Measurements from ENCODE around the gene GPR17.

The GPR17 gene

GRCh38 chr2:127634066-127634617 lies 11.8 kb upstream of the GPR17 start:
- DNase-seq (ENCODE audit: low spot score), result no peak
- no peak for TF ChIP-seq CTCF (IDR thresholded peaks at IDR 0.05; ENCODE audit: extremely low read depth, insufficient read depth, missing control alignments)
- in situ Hi-C loops (cut with MboI; ENCODE audit: low pct_unique_long_range_greater_than_20kb, low sequenced_read_pairs, unreplicated experiment), result no loop called here

- in situ Hi-C loops (cut with MboI; ENCODE audit: low pct_unique_long_range_greater_than_20kb, low sequenced_read_pairs, unreplicated experiment), result no loop called here
- TF ChIP-seq CTCF (IDR thresholded peaks at IDR 0.05; ENCODE audit: extremely low read depth, insufficient read depth, missing control alignments), result no peak
- DNase-seq (ENCODE audit: low spot score), result no peak
These were observed 11.2 kb upstream of the GPR17 start for GRCh38 chr2:127634626-127635379.

GRCh38 chr2:127635380-127636237 lies 10.3 kb upstream of the GPR17 start:
- DNase-seq (ENCODE audit: low spot score), result no peak
- in situ Hi-C loops (cut with MboI; ENCODE audit: low pct_unique_long_range_greater_than_20kb, low sequenced_read_pairs, unreplicated experiment), result no loop called here
- peak; percentile 25 for TF ChIP-seq CTCF (IDR thresholded peaks at IDR 0.05; ENCODE audit: extremely low read depth, insufficient read depth, missing control alignments)

GRCh38 chr2:127636248-127637235 lies 9.4 kb upstream of the GPR17 start:
- no peak for DNase-seq (ENCODE audit: low spot score)
- in situ Hi-C loops (cut with MboI; ENCODE audit: low pct_unique_long_range_greater_than_20kb, low sequenced_read_pairs, unreplicated experiment), result no loop called here
- no peak for TF ChIP-seq CTCF (IDR thresholded peaks at IDR 0.05; ENCODE audit: extremely low read depth, insufficient read depth, missing control alignments)

- in situ Hi-C loops (cut with MboI; ENCODE audit: low pct_unique_long_range_greater_than_20kb, low sequenced_read_pairs, unreplicated experiment), result no loop called here
- no peak for TF ChIP-seq CTCF (IDR thresholded peaks at IDR 0.05; ENCODE audit: extremely low read depth, insufficient read depth, missing control alignments)
These were observed 8.7 kb upstream of the GPR17 start for GRCh38 chr2:127637236-127637630.

More at GRCh38 chr2:127637236-127637630, 8.7 kb upstream of the GPR17 start:
- no peak for DNase-seq (ENCODE audit: low spot score)

Measured in GM13977 (cell line).